GM06990 (cell line): ENCODE measurements around the gene BCAR3.
"Not testable (repeated sequence)": the region's sequence is repeated elsewhere in the genome, so short reads cannot be mapped to it uniquely, and the experiment has no call there.

ENCODE experiments used
- DNase-seq: peaks from one replicate; pipeline ENCODE4 v3.0.0-alpha.2; 2011; ENCODE audit not compliant: insufficient read length; ENCODE audit errors: extremely low read depth
- H3K27me3 ChIP-seq: replicated peaks from 2 replicates; pipeline ENCODE4 v1.6.0; 2011; ENCODE audit warnings: low read length; ENCODE audit not compliant: control insufficient read depth, insufficient read depth
- H3K36me3 ChIP-seq: 2 replicates; pipeline ENCODE4 v1.5.1; 2011; ENCODE audit warnings: low read length; ENCODE audit not compliant: control insufficient read depth, insufficient read depth
- H3K4me3 ChIP-seq: replicated peaks from 2 replicates; pipeline ENCODE4 v1.5.1; 2011; ENCODE audit warnings: low read depth, mild to moderate bottlenecking, control low read depth, low read length
- CTCF ChIP-seq: IDR thresholded peaks from 2 replicates; pipeline ENCODE4 v1.5.1; 2011; ENCODE audit warnings: low read length, control low read depth, mild to moderate bottlenecking, inconsistent platforms; ENCODE audit not compliant: insufficient read depth, poor library complexity, severe bottlenecking

Gene BCAR3

GRCh38 chr1:93665015-93665414 is 16.6 kb downstream of the BCAR3 start:
- DNase-seq = no peak
- TF ChIP-seq CTCF = no peak
- Histone ChIP-seq H3K4me3 (no peak overlapping the region), H3K36me3 (no peaks in the 10 kb centered on the region; the same call in 1 of the 2 replicates), H3K27me3 (no peaks in the 10 kb centered on the region)

- Histone ChIP-seq H3K27me3 (no peaks in the 10 kb centered on the region), H3K36me3 (no peaks in the 10 kb centered on the region; the same call in 1 of the 2 replicates), H3K4me3 (no peak overlapping the region)
- no peak for DNase-seq
- no peak for TF ChIP-seq CTCF
These were observed 18.4 kb downstream of the BCAR3 start for GRCh38 chr1:93663208-93663614.

GRCh38 chr1:93662481-93663207 is 19.0 kb downstream of the BCAR3 start:
- Histone ChIP-seq H3K4me3 (no peak overlapping the region), H3K36me3 (no peaks in the 10 kb centered on the region; the same call in 1 of the 2 replicates), H3K27me3 (no peaks in the 10 kb centered on the region)
- no peak for TF ChIP-seq CTCF
- no peak for DNase-seq

- Histone ChIP-seq H3K27me3 (no peaks in the 10 kb centered on the region), H3K36me3 (no peaks in the 10 kb centered on the region; the same call in 1 of the 2 replicates), H3K4me3 (no peak overlapping the region)
- TF ChIP-seq CTCF = no peak
- no peak for DNase-seq
These were observed 19.7 kb downstream of the BCAR3 start for GRCh38 chr1:93661829-93662474.

GRCh38 chr1:93661341-93661740 is 20.3 kb downstream of the BCAR3 start:
- H3K36me3 ChIP-seq, H3K27me3 ChIP-seq, DNase-seq, H3K4me3 ChIP-seq: not testable (repeated sequence)

- Histone ChIP-seq H3K27me3 (no peaks in the 10 kb centered on the region), H3K36me3 (no peaks in the 10 kb centered on the region), H3K4me3 (no peak overlapping the region)
- TF ChIP-seq CTCF = no peak
- DNase-seq = no peak
These were observed 21.7 kb downstream of the BCAR3 start for GRCh38 chr1:93659822-93660503.
